ENCODE results near the gene C1QTNF8.

C1QTNF8 gene

GRCh38 chr16:1060416-1061340, 35.4 kb downstream of the C1QTNF8 start:
- DNase-seq (ENCODE audit: low read depth, low spot score), result no peak

GRCh38 chr16:1059310-1059709, 36.7 kb downstream of the C1QTNF8 start:
- no peak for DNase-seq (ENCODE audit: low read depth, low spot score)

GRCh38 chr16:1058216-1058615, 37.8 kb downstream of the C1QTNF8 start:
- no peak for DNase-seq (ENCODE audit: low read depth, low spot score)

- DNase-seq (ENCODE audit: low read depth, low spot score), result peak; percentile 52
These were observed 38.7 kb downstream of the C1QTNF8 start for GRCh38 chr16:1057252-1057932.

GRCh38 chr16:1056196-1056595, 39.8 kb downstream of the C1QTNF8 start:
- DNase-seq (ENCODE audit: low read depth, low spot score), result no peak

- DNase-seq (ENCODE audit: low read depth, low spot score), result no peak
These were observed 40.5 kb downstream of the C1QTNF8 start for GRCh38 chr16:1055557-1055924.

GRCh38 chr16:1054660-1055556, 41.1 kb downstream of the C1QTNF8 start:
- DNase-seq (ENCODE audit: low read depth, low spot score), result peak; percentile 80

- no peak for DNase-seq (ENCODE audit: low read depth, low spot score)
These were observed 42.2 kb downstream of the C1QTNF8 start for GRCh38 chr16:1053700-1054368.

- DNase-seq (ENCODE audit: low read depth, low spot score), result no peak
These were observed 42.9 kb downstream of the C1QTNF8 start for GRCh38 chr16:1053121-1053521.

- no peak for DNase-seq (ENCODE audit: low read depth, low spot score)
These were observed 43.3 kb downstream of the C1QTNF8 start for GRCh38 chr16:1052721-1053120.

GRCh38 chr16:1051446-1051845, 44.6 kb downstream of the C1QTNF8 start:
- DNase-seq (ENCODE audit: low read depth, low spot score), result no peak

- DNase-seq (ENCODE audit: low read depth, low spot score), result no peak
These were observed 45.1 kb downstream of the C1QTNF8 start for GRCh38 chr16:1050921-1051320.

- no peak for DNase-seq (ENCODE audit: low read depth, low spot score)
These were observed 45.5 kb downstream of the C1QTNF8 start for GRCh38 chr16:1050516-1050915.

- no peak for DNase-seq (ENCODE audit: low read depth, low spot score)
These were observed 46.1 kb downstream of the C1QTNF8 start for GRCh38 chr16:1049976-1050247.

- no peak for DNase-seq (ENCODE audit: low read depth, low spot score)
These were observed 46.7 kb downstream of the C1QTNF8 start for GRCh38 chr16:1049113-1049975.

- DNase-seq (ENCODE audit: low read depth, low spot score), result peak; percentile 48
These were observed 47.5 kb downstream of the C1QTNF8 start for GRCh38 chr16:1048442-1049112.

GRCh38 chr16:1047801-1048200, 48.2 kb downstream of the C1QTNF8 start:
- no peak for DNase-seq (ENCODE audit: low read depth, low spot score)

- no peak for DNase-seq (ENCODE audit: low read depth, low spot score)
These were observed 48.9 kb downstream of the C1QTNF8 start for GRCh38 chr16:1047123-1047522.

- DNase-seq (ENCODE audit: low read depth, low spot score), result no peak
These were observed 49.8 kb downstream of the C1QTNF8 start for GRCh38 chr16:1045993-1046911.

Data from astrocyte of the hippocampus (primary cell).